AG04449 (cell line): ENCODE measurements around the gene HTR2A.

ENCODE experiments used
- CTCF ChIA-PET: fragments of 350-600 bp; formaldehyde crosslinking; extraction: SDS; loops from one replicate; lab custom pipeline; 2021; ENCODE audit warnings: antibody characterized with exemption; lab: Yijun Ruan, JAX
- POLR2A ChIA-PET: fragments of 400-600, 350-600 bp; formaldehyde crosslinking; extraction: SDS; loops from one replicate; lab custom pipeline; 2020; ENCODE audit warnings: antibody characterized with exemption, inconsistent platforms; lab: Yijun Ruan, JAX
- DNase-seq: peaks from one replicate; pipeline ENCODE4 v3.0.0-alpha.2; 2010; ENCODE audit warnings: low read depth, low spot score
- H3K4me3 ChIP-seq: 2 replicates; pipeline ENCODE4 v1.5.1; 2011; ENCODE audit warnings: low read depth, mild to moderate bottlenecking, control low read depth, low read length
- TF ChIP-seq, protein P1 (sequence below): IDR thresholded peaks from one replicate; pipeline ENCODE4 v1.5.1; 2011; ENCODE audit warnings: mild to moderate bottlenecking, moderate library complexity, low read length, control low read depth, inconsistent platforms; ENCODE audit not compliant: insufficient read depth; ENCODE audit errors: missing control alignments

Gene HTR2A

DNA sequence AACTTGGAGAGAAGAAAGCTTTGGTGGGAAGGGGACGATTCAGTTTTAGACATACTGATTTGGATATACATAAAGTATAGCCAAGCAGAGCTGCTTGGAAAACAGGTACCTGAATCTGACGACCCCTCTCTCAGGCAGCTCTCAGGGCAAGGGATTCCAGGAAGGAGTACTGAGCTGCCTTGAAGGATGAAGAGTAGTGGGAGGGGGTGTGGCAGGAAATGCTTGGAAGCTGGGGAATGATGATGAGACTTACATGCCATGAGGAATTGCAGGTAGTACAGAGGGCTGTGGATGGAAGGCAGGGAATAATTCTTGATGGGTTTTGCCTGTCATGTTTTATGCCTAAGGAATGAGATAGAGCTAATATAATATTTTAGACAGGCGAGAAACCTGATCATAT, 38.7 kb downstream of the HTR2A start:
- POLR2A ChIA-PET: no interaction called here
- no peak overlapping the region for H3K4me3 ChIP-seq
- TF ChIP-seq, protein P1, sequence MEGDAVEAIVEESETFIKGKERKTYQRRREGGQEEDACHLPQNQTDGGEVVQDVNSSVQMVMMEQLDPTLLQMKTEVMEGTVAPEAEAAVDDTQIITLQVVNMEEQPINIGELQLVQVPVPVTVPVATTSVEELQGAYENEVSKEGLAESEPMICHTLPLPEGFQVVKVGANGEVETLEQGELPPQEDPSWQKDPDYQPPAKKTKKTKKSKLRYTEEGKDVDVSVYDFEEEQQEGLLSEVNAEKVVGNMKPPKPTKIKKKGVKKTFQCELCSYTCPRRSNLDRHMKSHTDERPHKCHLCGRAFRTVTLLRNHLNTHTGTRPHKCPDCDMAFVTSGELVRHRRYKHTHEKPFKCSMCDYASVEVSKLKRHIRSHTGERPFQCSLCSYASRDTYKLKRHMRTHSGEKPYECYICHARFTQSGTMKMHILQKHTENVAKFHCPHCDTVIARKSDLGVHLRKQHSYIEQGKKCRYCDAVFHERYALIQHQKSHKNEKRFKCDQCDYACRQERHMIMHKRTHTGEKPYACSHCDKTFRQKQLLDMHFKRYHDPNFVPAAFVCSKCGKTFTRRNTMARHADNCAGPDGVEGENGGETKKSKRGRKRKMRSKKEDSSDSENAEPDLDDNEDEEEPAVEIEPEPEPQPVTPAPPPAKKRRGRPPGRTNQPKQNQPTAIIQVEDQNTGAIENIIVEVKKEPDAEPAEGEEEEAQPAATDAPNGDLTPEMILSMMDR: no peak
- DNase-seq: no peak
- CTCF ChIA-PET: interaction anchor here (1.2 to 1.7 kb wide), 3 partner anchors 8 to 36 kb away, joined by 3 to 9 read pairs (median 3); no protein-coding TSS in a partner anchor

DNA sequence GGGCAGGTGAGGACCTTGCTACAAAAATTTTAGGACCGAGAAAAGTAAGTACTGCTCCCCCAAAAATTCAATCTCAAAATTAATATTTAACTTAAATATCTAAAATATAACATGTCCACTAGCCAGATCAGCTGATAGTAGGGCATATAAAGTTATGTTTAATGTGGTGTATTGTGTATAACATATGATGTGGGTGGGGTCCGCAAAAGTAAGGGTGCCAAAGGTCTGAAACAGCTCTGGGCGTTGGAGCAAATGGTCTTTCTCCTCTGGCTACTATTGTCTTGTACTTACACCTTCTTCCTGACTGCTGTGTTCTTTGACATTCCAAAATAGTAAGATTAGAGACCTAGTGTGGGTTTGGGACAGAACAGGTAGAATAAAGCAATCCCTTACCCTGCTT, 41.2 kb downstream of the HTR2A start:
- ChIA-PET POLR2A (no interaction called here), CTCF (interaction anchor here (1.0 kb wide), 1 partner anchor 39 kb away, joined by 3 read pairs; no protein-coding TSS in a partner anchor)
- H3K4me3 ChIP-seq: no peak overlapping the region
- no peak for DNase-seq
- TF ChIP-seq, protein P1: no peak

DNA sequence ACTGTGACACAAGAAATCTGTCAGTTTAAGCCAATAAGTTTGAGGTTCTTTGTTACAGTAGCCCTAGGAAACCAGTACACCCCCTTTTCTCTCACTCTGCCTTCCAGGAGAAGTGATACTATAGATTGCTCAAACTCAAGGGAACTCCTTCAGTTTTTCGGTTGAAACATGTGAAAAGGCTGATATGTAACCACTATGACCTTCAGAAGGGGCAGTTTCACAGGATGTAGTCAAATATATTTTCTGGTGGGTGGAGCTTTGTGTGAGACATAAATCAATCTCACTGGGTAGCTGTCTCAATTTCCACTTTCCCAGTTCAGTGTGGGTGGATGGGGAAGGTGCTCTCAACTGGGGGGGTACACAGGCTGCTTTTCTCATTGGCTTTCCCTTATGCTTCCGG, 41.7 kb downstream of the HTR2A start:
- no peak overlapping the region for H3K4me3 ChIP-seq
- DNase-seq: no peak
- ChIA-PET POLR2A (no interaction called here), CTCF (interaction anchor here (1.0 kb wide), 1 partner anchor 39 kb away, joined by 3 read pairs; no protein-coding TSS in a partner anchor)
- TF ChIP-seq, protein P1: no peak

DNA sequence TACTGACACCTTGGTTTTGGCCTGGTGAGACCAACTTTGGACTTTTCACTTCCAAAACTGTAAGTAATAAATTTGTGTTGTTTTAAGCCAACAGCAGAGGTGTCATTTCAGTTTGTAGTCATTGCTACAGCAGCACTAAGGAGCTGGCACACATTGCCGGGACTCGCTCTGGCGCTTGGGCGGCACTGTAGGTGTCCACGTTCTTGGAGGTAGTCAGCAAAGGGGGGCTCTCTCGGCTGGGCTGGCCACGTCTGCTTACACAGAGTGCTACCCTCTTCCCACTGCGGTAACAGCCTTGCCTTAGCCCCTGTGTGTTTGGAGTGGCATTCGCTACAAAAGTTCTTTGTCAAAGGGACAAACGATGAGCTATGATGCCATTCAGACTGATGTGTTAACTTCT, 44.7 kb downstream of the HTR2A start:
- CTCF ChIA-PET: interaction anchor here (1.4 kb wide), 1 partner anchor 42 kb away, joined by 4 read pairs; no protein-coding TSS in a partner anchor

DNA sequence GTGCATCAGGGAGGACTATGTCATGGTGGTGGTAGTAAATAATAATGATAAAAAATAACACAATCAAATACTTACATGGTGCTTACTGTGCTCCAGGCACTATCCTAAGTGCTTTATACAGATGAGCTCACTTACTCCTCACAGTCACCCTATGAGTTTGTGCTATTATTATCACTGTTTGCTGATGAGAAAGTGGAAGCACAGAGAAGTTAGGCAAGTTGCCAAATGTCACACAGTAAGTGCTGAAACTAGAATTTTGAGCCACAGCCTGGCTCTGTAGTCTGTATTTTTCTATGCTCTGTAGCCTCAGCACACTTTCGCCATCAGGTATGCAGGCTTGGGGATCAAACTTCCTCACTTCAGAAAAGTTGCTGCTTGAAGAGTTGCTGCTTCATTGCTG, 46.6 kb downstream of the HTR2A start:
- TF ChIP-seq, protein P1: no peak
- no peak for DNase-seq
- CTCF ChIA-PET: interaction anchor here (1.1 to 4.3 kb wide), 2 partner anchors 8 to 19 kb away, joined by 3 to 18 read pairs; no protein-coding TSS in a partner anchor
- POLR2A ChIA-PET: no interaction called here
- no peak overlapping the region for H3K4me3 ChIP-seq

More for the DNA sequence above, 44.7 kb downstream of the HTR2A start:
- no peak overlapping the region for H3K4me3 ChIP-seq
- POLR2A ChIA-PET: no interaction called here
- TF ChIP-seq, protein P1: no peak
- no peak for DNase-seq

DNA sequence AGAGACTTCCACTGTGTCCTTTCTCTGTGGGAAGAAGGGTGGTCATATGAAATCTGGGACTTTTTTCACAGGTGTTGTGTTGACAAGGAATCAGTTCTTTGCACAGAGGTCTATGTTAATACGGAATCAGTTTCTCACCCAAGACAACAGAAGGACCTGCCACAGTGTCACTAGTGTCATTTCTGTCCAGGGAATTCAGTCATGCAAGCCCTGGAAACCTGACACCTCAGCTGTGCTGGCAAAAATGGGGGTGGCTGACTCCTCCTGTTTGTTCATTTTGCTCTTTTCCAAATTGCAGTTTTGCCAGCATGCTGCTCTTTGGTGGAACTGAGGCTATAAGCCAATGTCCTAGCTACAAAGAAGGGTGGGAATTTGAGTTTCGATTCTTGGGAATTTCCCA, 50.1 kb downstream of the HTR2A start:
- DNase-seq: no peak
- H3K4me3 ChIP-seq: no peak overlapping the region
- ChIA-PET POLR2A (no interaction called here), CTCF (interaction anchor here (4.3 kb wide), 1 partner anchor 15 kb away, joined by 18 read pairs; no protein-coding TSS in a partner anchor)
- TF ChIP-seq, protein P1: no peak
